ENCODE results near the gene FOXP1.

DNA sequence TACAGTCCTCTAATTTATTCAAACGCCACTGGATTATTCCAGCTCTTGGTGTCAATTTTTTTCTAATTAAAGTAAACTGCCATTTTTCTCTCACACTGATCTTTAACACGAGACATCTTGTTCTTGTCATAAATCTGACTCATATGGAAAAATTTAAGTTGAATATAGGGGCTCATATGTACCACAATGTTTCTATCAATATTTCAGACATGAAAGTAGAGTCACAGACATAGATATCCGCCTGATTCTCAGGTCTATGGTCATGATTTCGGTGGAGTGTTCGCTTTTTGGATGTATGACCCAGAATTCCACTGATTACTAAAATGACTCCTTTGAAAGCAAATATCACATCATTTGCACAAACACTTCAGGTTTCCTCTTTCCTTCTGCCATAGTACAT, 552.8 kb downstream of the FOXP1 start:
- TF ChIP-seq, protein P1, sequence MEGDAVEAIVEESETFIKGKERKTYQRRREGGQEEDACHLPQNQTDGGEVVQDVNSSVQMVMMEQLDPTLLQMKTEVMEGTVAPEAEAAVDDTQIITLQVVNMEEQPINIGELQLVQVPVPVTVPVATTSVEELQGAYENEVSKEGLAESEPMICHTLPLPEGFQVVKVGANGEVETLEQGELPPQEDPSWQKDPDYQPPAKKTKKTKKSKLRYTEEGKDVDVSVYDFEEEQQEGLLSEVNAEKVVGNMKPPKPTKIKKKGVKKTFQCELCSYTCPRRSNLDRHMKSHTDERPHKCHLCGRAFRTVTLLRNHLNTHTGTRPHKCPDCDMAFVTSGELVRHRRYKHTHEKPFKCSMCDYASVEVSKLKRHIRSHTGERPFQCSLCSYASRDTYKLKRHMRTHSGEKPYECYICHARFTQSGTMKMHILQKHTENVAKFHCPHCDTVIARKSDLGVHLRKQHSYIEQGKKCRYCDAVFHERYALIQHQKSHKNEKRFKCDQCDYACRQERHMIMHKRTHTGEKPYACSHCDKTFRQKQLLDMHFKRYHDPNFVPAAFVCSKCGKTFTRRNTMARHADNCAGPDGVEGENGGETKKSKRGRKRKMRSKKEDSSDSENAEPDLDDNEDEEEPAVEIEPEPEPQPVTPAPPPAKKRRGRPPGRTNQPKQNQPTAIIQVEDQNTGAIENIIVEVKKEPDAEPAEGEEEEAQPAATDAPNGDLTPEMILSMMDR (IDR thresholded peaks at IDR 0.05; ENCODE audit: low read depth, low read length), result no peak
- no peak for TF ChIP-seq EZH2phosphoT487 (IDR thresholded peaks at IDR 0.05; ENCODE audit: low read depth)

Data from OCI-LY3 (cell line).